Lower leg skin (tissue), 4 donors: ENCODE results near the gene CELF3. TPM values are rescaled to one million over a fixed set of nuclear protein-coding genes. Genes with fewer than 3 reads are reported as not detected.

ENCODE experiments used
- DNase-seq, 2 donors: peaks; one replicate each; pipeline ENCODE4 v3.0.0-alpha.2; 2019; ENCODE audit warnings: low spot score in 2 of 2
- H3K4me3 ChIP-seq: fragments of 200-600 bp; sonication (generic); 2 replicates; pipeline ENCODE4 v1.5.1; 2017; ENCODE audit warnings: mild to moderate bottlenecking, low read depth; ENCODE audit not compliant: poor library complexity, severe bottlenecking
- POLR2A ChIP-seq, 2 donors: fragments of 450-650 bp; IDR thresholded peaks; one replicate each; pipeline ENCODE4 v1.6.1; 2016 to 2017; ENCODE audit warnings: antibody characterized with exemption in 2 of 2, mild to moderate bottlenecking in 1 of 2, moderate library complexity in 1 of 2
- WGBS, 2 donors: methylation state at CpG; one replicate each; pipeline ENCODE4 v1.1.5; 2018; 5-methylcytosine and 5-hydroxymethylcytosine counted together
- intact Hi-C: fragments of 100-400 bp; cut with DNase I; formaldehyde crosslinking; loops from one replicate; pipeline ENCODE4 v1.15.0; 2023; ENCODE audit warnings: low total_unique reads
- total RNA-seq, 4 donors: library from RNA; depleted of rRNA; stranded (reverse); fragments of >200 nt; gene quantifications; one replicate each; pipeline ENCODE4 v1.1.0, GENCODE V29; 2016
- TF ChIP-seq, protein P1 (sequence below), 3 donors: fragments of 450-650 bp; IDR thresholded peaks; one replicate each; pipeline ENCODE4 v1.5.1; 2016; ENCODE audit warnings: antibody characterized with exemption in 3 of 3, mild to moderate bottlenecking in 3 of 3, moderate library complexity in 2 of 3

CELF3 gene
- not detected for total RNA-seq

- DNase-seq: no peak
- intact Hi-C loops: no loop called here
- WGBS, 2 donors: 12 to 13% methylated on average over 27 of the region's 27 CpGs
- TF ChIP-seq POLR2A (IDR thresholded peaks at IDR 0.05): no peak
- TF ChIP-seq, protein P1, sequence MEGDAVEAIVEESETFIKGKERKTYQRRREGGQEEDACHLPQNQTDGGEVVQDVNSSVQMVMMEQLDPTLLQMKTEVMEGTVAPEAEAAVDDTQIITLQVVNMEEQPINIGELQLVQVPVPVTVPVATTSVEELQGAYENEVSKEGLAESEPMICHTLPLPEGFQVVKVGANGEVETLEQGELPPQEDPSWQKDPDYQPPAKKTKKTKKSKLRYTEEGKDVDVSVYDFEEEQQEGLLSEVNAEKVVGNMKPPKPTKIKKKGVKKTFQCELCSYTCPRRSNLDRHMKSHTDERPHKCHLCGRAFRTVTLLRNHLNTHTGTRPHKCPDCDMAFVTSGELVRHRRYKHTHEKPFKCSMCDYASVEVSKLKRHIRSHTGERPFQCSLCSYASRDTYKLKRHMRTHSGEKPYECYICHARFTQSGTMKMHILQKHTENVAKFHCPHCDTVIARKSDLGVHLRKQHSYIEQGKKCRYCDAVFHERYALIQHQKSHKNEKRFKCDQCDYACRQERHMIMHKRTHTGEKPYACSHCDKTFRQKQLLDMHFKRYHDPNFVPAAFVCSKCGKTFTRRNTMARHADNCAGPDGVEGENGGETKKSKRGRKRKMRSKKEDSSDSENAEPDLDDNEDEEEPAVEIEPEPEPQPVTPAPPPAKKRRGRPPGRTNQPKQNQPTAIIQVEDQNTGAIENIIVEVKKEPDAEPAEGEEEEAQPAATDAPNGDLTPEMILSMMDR (IDR thresholded peaks at IDR 0.05): no peak
- no peak within 1 kb of the TSS for H3K4me3 ChIP-seq
Observed at GRCh38 chr1:151716771-151717631, at the start of gene CELF3. Gene CELF3, minus strand, starts transcription at chr1:151716803. Its CDS starts 783 bp downstream, at chr1:151716020.

DNA sequence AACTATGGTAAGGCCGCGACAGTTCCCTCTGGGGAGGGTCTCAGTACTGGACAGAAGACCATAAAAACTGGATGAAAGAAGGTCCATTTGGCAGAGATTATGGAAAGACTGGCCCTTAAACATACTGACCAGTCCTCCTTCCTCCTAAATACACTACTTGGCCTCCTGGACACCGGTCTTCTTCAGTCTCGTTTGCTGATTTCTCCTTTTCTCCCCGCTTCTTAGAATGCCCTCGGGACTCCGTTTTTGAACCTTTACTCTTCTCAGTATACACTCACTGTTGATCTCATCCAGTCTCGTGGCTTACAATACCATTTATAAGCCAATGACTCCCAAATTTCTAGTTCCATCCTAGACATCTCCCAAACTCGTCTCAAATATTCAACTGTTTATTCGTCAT is 47.4 kb upstream of the CELF3 start:
- no peak overlapping the region for H3K4me3 ChIP-seq
- DNase-seq: no peak
- 52 to 60% methylated on average over 10 of the region's 10 CpGs for WGBS, 2 donors
- TF ChIP-seq POLR2A (IDR thresholded peaks at IDR 0.05): no peak
- TF ChIP-seq, protein P1 (IDR thresholded peaks at IDR 0.05): no peak
- intact Hi-C loops: no loop called here

DNA sequence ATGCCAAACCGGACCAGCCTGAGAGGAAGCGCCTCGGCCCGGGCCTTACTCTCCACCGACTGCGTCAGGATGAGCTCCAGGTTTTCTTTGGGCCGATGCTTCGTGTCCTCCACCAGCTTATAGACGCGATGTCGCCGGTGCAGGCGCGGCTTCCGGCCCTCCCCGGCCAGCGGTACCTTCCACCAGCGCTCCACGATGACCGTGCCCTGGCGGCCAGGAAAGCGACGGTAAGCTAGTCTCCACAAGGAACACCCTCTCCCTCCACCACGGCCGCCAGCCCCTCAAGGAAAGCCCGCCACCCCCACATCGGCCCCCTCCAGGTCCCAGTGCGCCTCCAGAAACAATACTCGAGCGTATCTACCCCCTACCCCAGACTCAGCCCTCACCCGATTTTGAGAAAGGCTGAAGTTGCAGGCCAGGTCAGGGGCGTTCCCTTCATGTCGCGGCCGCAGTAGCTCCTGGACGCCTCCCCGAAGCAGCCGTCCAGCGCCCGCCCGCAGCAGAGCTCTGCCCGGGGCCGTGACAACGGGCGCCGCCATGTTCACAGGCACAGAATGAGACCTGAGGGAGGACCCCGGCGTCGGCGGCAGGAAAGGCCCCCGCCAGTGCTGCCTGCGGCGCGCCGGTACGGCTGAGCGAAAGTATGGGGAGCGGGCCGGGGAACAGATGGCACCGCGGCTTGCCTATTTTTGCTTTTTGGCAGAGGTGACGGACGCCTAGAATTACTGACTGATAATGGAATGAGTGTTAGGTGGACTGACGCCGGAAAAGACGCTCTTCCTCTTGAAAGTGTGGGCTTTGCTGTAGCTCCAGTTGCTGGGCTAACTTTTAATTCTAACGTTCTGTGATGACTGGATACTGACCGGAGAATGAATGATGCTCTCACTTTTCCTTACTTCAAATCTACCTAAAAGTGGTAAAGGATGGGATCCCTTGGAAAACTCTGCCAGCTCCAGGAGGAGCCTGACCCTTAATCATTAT is 46.6 kb upstream of the CELF3 start, which contains the start of gene MRPL9:
Gene MRPL9, minus strand, starts transcription at position 556 of the 981 bp plus-strand sequence. Its CDS starts 17 bp downstream, at position 539.
- TF ChIP-seq POLR2A (IDR thresholded peaks at IDR 0.05): no peak
- TF ChIP-seq, protein P1 (IDR thresholded peaks at IDR 0.05): no peak
- peak; percentile 67 to 94 for DNase-seq
- WGBS, 2 donors: 0 to 1% methylated on average over 62 to 66 of the region's 68 CpGs
- intact Hi-C loops: no loop called here
- peak within 1 kb of the TSS; percentile 81 for H3K4me3 ChIP-seq

GRCh38 chr1:151760597-151761385 is 44.2 kb upstream of the CELF3 start:
- H3K4me3 ChIP-seq: no peak overlapping the region
- no peak for TF ChIP-seq POLR2A (IDR thresholded peaks at IDR 0.05)
- TF ChIP-seq, protein P1 (IDR thresholded peaks at IDR 0.05): no peak
- DNase-seq: no peak
- intact Hi-C loops: no loop called here
- 90 to 93% methylated on average over 7 of the region's 7 CpGs for WGBS, 2 donors

DNA sequence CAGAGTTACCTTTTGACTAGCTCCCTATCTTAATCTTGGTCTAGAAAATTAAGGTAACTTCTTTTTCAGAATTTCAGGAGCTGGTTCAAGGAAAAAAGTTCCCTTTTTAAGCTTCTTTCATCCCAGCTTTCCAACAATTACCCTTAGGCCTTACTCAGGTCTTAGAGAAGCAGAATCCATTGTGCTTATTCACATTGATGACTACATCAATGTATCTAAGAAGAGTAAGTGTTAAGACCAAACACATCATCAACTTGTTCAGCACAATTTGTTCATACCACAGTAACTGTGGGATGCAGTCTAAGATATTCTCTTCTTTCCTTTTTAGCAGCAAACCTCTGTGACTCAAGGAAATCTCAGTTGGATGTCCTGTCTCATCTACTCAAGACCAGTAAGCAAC is 42.6 kb upstream of the CELF3 start:
- intact Hi-C loops: no loop called here
- no peak overlapping the region for H3K4me3 ChIP-seq
- no peak for TF ChIP-seq POLR2A (IDR thresholded peaks at IDR 0.05)
- TF ChIP-seq, protein P1 (IDR thresholded peaks at IDR 0.05): no peak
- no peak for DNase-seq
